Natural killer cell (primary cell): ENCODE measurements around the gene PIK3CD. TPM values are rescaled to one million over a fixed set of nuclear protein-coding genes. Genes with fewer than 3 reads are reported as not detected.

Source experiments
- ATAC-seq, 3 donors: fragments of 150-1000 bp in 2 of 3; fragments of 200-7000 bp in 1 of 3; cut with Tn5 transposase; 1 replicate in 1 of 3; 2 replicates in 2 of 3; pipeline ENCODE4 v1.10.0; 2021; ENCODE audit warnings: mild to moderate bottlenecking in 2 of 3, moderate library complexity in 2 of 3
- DNase-seq, 2 donors: peaks; one replicate each; pipeline versions ENCODE4 v3.0.0 to v3.0.0-alpha.2; 2013 to 2021; ENCODE audit warnings: mixed read lengths in 1 of 2
- H3K27ac ChIP-seq: one replicate; pipeline ENCODE4 v1.5.1; 2013; ENCODE audit warnings: mild to moderate bottlenecking, low read length
- H3K27me3 ChIP-seq: one replicate; pipeline ENCODE4 v1.6.1; 2013; ENCODE audit warnings: low read length; ENCODE audit not compliant: control insufficient read depth, insufficient read depth
- H3K36me3 ChIP-seq: one replicate; pipeline ENCODE4 v1.6.1; 2013; ENCODE audit warnings: low read length; ENCODE audit not compliant: control insufficient read depth, insufficient read depth
- H3K4me1 ChIP-seq: one replicate; pipeline ENCODE4 v1.6.1; 2013; ENCODE audit warnings: low read length; ENCODE audit not compliant: control insufficient read depth, insufficient read depth
- H3K4me3 ChIP-seq: one replicate; pipeline ENCODE4 v1.5.1; 2013; ENCODE audit warnings: low read length
- H3K9me3 ChIP-seq: one replicate; pipeline ENCODE4 v1.6.1; 2013; ENCODE audit warnings: low read length; ENCODE audit not compliant: control insufficient read depth, insufficient read depth
- H3K27ac Mint-ChIP-seq, 2 donors: one replicate each; pipeline ENCODE4 v1.8.0; 2022; ENCODE audit warnings: mild to moderate bottlenecking in 2 of 2, mixed read lengths in 2 of 2, moderate library complexity in 1 of 2
- H3K27me3 Mint-ChIP-seq, 2 donors: one replicate each; pipeline ENCODE4 v1.8.0; 2022; ENCODE audit warnings: low read depth in 2 of 2, mixed read lengths in 2 of 2
- H3K36me3 Mint-ChIP-seq: one replicate; pipeline ENCODE4 v1.8.0; 2022; ENCODE audit warnings: mixed read lengths
- H3K4me1 Mint-ChIP-seq, 2 donors: one replicate each; pipeline ENCODE4 v1.8.0; 2022; ENCODE audit warnings: mixed read lengths in 2 of 2
- H3K4me3 Mint-ChIP-seq: one replicate; pipeline ENCODE4 v1.8.0; 2022; ENCODE audit warnings: mild to moderate bottlenecking, moderate library complexity, mixed read lengths
- H3K9me3 Mint-ChIP-seq, 2 donors: one replicate each; pipeline ENCODE4 v1.8.0; 2022; ENCODE audit warnings: mixed read lengths in 2 of 2
- CTCF ChIP-seq: fragments of 200-600 bp; IDR thresholded peaks from one replicate; pipeline ENCODE4 v1.8.0; 2022; ENCODE audit warnings: antibody characterized with exemption
- WGBS: methylation state at CpG from one replicate; pipeline ENCODE4 v1.1.7; 2013; ENCODE audit warnings: missing lambda C conversion rate; ENCODE audit not compliant: insufficient coverage; 5-methylcytosine and 5-hydroxymethylcytosine counted together
- intact Hi-C: fragments of 100-400 bp; cut with micrococcal nuclease; formaldehyde crosslinking; loops from one replicate; pipeline ENCODE4 v1.14.2; 2022
- total RNA-seq, 4 donors: library from RNA; stranded (reverse); fragments of 120-200 nt in 1 of 4; gene quantifications; one replicate each; pipeline versions ENCODE4 v1.2.3 to v1.2.4, GENCODE V29; 2013 to 2022

PIK3CD gene
- total RNA-seq, 3 donors from 2014 or later (not counting 1 experiment from before 2014, with no cell fraction given), result 171 to 240 (median 198) TPM

- WGBS, result 96% methylated on average over 20 of the region's 20 CpGs
- DNase-seq (no peak), ATAC-seq (no peak)
- no peak for TF ChIP-seq CTCF
- Histone ChIP-seq H3K4me3 (no peak overlapping the region), H3K27ac (no peak overlapping the region), H3K9me3 (no peaks in the 10 kb centered on the region), H3K36me3 (peaks cover 11% of the 10 kb centered on the region), H3K4me1 (no peaks in the 10 kb centered on the region), H3K27me3 (no peaks in the 10 kb centered on the region)
- no peak overlapping the region for H3K27ac Mint-ChIP-seq
- intact Hi-C loops, result no loop called here
- H3K36me3 Mint-ChIP-seq, result no peaks in the 10 kb centered on the region
- H3K4me3 Mint-ChIP-seq, result no peak overlapping the region
- H3K9me3 Mint-ChIP-seq, result no peaks in the 10 kb centered on the region
- no peaks in the 10 kb centered on the region for H3K27me3 Mint-ChIP-seq
- peaks cover 11 to 20% of the 10 kb centered on the region in 2 donors for H3K4me1 Mint-ChIP-seq
Observed at GRCh38 chr1:9774712-9775679, 123.5 kb downstream of the PIK3CD start.

GRCh38 chr1:9776685-9777084 is 125.2 kb downstream of the PIK3CD start:
- no peak overlapping the region for H3K4me3 Mint-ChIP-seq
- ATAC-seq (no peak), DNase-seq (no peak)
- WGBS, result 100% methylated on average over 2 of the region's 2 CpGs
- H3K27me3 Mint-ChIP-seq, result no peaks in the 10 kb centered on the region
- H3K4me3 ChIP-seq, result no peak overlapping the region
- intact Hi-C loops, result no loop called here
- no peaks in the 10 kb centered on the region for H3K36me3 Mint-ChIP-seq
- H3K27ac ChIP-seq, result no peak overlapping the region
- no peaks in the 10 kb centered on the region for H3K9me3 ChIP-seq
- no peaks in the 10 kb centered on the region for H3K9me3 Mint-ChIP-seq
- H3K27ac Mint-ChIP-seq, result no peak overlapping the region
- H3K4me1 ChIP-seq, result no peaks in the 10 kb centered on the region
- H3K4me1 Mint-ChIP-seq, result peaks cover 11 to 20% of the 10 kb centered on the region in 2 donors
- H3K27me3 ChIP-seq, result no peaks in the 10 kb centered on the region
- H3K36me3 ChIP-seq, result peaks cover 11% of the 10 kb centered on the region
- no peak for TF ChIP-seq CTCF

Other genes starting within 250 kb of the PIK3CD start
- gene SLC25A33, start 112.3 kb upstream of the PIK3CD start, total RNA-seq, result 1 to 10 TPM; 7.0 to 9.0 (median 7.6) TPM
- gene TMEM201, start 62.8 kb upstream of the PIK3CD start, total RNA-seq, result 10 to 100 TPM in 1 of 3 donors, 1 to 10 TPM in 2; 7.3 to 10.2 (median 8.8) TPM
- 100 to 1,000 TPM in 1 of 3 donors, 10 to 100 TPM in 2; 83.1 to 114 (median 94.5) TPM for gene CLSTN1, start 172.2 kb downstream of the PIK3CD start, total RNA-seq